ENCODE data around the gene LTBP1. TPM values are rescaled to one million over a fixed set of nuclear protein-coding genes. Genes with fewer than 3 reads are reported as not detected.

Gene LTBP1
- total RNA-seq, 1 donor from 2014 or later = 22.1 TPM

DNA sequence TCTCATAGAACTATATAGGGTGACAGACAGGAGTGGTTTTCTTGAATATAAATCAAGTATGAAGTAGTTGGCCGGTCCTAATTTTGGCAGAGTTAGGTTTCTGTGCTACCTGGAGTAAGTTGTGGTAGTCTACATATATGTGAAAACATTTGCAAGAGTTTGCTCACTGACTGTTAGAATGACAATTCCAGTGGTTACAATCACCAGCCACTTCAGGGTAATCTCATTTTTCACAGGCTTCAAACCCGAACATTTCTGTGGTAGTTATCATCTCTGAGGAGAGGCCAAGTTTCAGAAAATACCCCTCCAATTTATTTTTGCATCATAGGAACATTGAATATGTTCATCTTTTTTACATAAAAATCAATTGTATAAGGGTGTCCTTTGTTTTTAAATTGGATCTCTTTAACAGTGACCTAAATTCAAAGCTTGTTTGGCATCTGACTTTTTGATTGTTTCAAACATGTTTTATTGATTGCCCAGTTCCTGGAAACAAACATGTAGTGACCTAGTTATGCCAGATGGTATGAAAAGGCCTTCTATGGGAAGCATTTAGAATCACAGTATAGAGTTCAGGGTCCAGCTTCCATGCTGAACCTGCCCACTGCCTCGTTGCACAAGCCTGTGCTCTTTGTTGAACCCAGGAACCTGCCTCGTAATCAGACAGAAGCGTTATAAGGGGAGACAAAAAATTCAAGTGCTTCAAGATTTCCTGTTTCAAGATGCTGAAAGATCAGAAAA is 250.6 kb downstream of the LTBP1 start:
- DNase-seq (ENCODE audit: low read depth in 2 of 2) = no peak

DNA sequence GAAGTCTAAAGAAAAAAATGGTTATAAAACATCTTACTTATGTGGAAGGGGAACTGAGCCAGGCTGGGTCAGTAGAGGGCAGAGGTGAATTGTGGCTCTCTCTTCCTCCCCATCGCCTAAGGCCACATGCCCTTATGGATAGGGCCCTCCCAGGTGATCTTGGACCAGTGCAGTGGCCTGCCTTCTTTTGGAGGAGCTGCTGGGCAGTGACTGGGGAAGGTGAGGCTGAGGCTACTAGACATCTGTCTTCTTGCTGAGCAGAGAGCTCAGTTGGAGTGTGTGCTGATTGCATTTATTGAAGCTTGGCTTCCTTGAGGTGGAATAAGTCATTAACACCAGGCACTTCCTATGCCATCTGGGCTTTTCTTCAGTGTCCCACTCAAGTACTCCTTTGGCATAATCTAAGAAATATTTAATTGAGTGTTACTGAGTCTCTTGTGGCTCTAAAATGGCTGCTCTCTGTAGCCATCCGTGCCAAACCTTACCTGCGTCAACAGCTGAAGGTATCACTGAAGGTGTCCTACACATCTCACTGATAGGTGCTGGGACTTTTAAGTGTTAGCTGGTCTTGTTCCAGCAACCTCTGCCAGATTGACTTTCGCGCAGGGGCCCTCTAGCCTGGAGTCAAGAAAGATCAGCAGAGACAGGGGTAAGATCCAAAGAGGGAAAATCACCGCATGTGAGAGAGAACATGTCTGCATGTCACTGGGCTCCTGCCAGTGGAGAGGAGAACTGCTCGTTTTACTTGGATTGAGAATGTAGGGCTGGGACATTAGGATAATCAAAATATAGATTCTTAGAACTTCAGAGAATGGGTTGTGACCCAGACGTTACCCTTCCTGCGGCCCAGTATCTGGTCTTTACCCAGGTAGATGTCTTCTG is 256.1 kb downstream of the LTBP1 start:
- no peak for DNase-seq (ENCODE audit: low read depth in 2 of 2)

- DNase-seq (ENCODE audit: low read depth in 2 of 2) = no peak
These were observed 258.2 kb downstream of the LTBP1 start for GRCh38 chr2:33204945-33205344.

DNA sequence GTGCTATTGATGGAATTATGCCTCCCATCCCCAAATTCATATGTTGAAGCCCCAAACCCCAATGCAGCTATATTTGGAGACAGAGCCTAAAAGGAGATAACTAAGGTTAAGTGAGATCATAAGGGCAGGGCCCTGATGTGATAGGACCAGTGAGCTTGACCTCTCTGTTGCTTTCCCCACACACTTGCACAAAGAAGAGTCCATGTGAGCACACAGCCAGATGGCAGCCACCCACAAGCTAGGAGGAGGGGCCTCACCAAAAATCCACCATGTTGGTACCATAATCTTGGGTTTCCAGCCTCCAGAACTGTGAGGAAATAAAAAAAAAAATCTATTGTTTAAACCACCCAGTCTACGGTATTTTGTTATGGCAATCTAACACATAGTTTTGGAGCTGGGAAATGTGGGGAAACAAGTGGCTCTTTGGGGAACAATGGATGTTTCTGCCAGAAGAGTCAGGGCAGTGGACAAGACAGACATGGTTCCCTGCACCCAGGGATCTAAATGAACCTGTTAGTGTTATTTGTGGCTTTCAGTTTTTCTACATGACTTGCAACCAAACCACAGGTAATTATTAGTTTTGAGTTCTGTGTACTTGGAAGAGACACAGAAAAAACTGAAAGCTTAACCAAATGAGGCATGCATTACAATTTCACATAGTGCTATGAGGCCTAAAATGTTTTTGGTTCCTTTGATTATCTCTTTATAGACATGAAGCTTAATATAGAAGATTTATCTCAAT is 259.1 kb downstream of the LTBP1 start:
- DNase-seq (ENCODE audit: low read depth in 2 of 2) = no peak

DNA sequence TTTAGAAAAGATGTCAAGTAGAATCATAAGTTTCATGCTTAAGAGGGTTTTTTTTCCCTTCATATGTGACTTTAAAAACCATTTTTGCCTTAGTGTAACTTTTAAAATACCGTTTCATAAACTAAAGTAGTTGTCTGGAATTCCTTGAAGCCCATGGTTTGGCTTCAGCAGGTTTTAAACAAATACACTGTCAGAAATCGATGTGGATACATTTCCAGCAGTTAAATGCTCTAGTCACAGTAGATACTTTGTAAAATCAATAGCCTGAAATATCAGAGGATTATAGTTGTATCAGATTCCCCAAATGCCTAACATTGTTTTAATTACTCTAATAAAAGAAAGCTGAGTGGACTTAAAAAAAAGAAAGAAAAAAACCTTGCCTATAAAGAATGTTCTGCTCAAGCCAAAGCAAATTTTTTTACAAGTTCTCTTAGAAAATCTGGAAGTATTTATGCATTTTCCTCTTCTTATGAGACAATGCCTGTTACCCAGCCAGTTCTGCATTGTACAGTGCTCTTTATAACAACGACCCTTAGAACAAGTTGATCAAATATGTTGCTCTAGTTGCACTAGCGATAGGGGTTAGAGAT is 260.5 kb downstream of the LTBP1 start:
- DNase-seq (ENCODE audit: low read depth in 2 of 2) = no peak

DNA sequence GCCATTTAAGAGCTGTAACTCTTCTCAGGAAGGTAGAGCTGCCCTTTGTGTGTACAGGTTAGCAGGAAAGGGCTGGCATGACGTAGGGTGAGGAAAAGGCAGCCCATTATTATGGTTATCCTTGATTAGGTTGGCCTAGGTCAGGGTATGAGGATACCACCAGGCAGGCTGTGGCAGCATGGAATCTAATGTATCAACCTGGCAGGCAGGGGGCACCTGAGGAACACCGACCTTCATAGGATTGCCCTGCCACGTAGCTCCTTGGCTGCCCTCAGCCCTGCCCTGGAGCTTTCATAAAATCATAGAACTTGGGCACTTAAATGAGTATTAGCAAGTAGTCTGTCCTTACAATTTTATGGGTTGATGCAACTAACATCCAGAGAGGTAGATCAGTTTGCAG is 261.6 kb downstream of the LTBP1 start:
- peak in 1 of 2 donors; percentile 12 for DNase-seq (ENCODE audit: low read depth in 2 of 2)

GRCh38 chr2:33209976-33210375 is 263.2 kb downstream of the LTBP1 start:
- peak in 1 of 2 donors; percentile 62 for DNase-seq (ENCODE audit: low read depth in 2 of 2)

GRCh38 chr2:33210626-33211025 is 263.9 kb downstream of the LTBP1 start:
- peak in 1 of 2 donors; percentile 93 for DNase-seq (ENCODE audit: low read depth in 2 of 2)

GRCh38 chr2:33212151-33212550 is 265.4 kb downstream of the LTBP1 start:
- DNase-seq (ENCODE audit: low read depth in 2 of 2) = peak in 1 of 2 donors; percentile 87

DNA sequence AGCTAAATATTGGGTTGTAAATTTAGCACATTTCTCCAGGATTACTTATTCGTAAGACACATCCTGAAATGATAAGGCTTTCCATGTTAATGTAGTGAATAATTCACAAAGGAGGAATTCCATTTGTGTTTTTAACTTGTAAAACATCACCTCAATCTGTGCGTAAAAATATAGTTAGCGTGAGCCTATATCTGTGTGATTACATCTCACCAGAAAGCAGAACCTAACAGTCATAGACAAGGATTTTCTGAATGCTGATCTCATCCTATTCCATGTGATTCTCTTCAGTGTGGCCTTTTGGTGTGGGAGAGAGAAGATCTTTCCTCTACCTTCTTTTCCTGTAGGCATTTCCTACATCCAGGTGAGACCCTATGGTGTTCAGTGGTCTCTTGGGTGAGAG is 266.5 kb downstream of the LTBP1 start:
- DNase-seq (ENCODE audit: low read depth in 2 of 2) = no peak

GRCh38 chr2:33213648-33214047 is 266.9 kb downstream of the LTBP1 start:
- DNase-seq (ENCODE audit: low read depth in 2 of 2) = no peak

- peak in 1 of 2 donors; percentile 97 for DNase-seq (ENCODE audit: low read depth in 2 of 2)
These were observed 267.7 kb downstream of the LTBP1 start for GRCh38 chr2:33214436-33214835.

- no peak for DNase-seq (ENCODE audit: low read depth in 2 of 2)
These were observed 268.1 kb downstream of the LTBP1 start for GRCh38 chr2:33214857-33215256.

GRCh38 chr2:33215299-33215698 is 268.5 kb downstream of the LTBP1 start:
- peak in 1 of 2 donors; percentile 51 for DNase-seq (ENCODE audit: low read depth in 2 of 2)

GRCh38 chr2:33215983-33216382 is 269.2 kb downstream of the LTBP1 start:
- DNase-seq (ENCODE audit: low read depth in 2 of 2) = no peak

GRCh38 chr2:33216508-33217182 is 269.9 kb downstream of the LTBP1 start:
- DNase-seq (ENCODE audit: low read depth in 2 of 2) = peak in 1 of 2 donors; percentile 45

DNA sequence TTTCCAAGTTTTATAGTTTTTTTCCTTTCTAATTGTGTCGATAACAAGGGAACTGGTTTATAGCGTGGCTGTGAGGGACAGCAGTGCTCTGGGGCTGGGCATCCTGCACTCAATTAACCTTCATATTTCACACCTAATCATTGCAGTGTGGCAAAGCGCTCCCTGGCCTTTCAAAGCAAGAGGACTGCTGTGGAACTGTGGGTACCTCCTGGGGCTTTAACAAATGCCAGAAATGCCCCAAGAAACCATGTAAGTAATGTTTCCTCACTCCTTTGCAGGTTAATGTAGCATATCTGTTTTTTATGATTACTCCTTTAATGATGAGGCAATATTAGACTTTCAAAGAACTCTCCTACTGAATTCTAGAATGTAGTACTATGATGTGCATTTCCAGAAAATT is 270.7 kb downstream of the LTBP1 start:
- DNase-seq (ENCODE audit: low read depth in 2 of 2) = no peak

DNA sequence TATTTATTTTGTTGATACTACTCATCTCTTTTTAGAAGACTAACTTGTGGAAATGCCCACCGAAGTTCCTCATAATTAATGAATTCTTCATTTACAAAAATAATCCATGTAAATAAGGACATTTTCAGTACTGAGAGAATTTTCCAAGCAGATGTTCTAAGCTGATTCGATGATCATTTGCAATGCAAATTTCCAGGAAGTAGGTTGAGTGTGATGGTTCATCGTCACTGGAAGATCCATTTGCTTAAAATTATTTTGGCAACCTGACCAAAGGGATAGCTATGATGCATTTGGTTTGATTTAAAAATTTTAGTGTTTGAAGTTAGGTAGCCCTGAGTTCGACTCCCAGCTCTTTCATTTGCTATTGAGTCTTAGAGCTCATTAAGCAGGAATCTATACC is 272.4 kb downstream of the LTBP1 start:
- no peak for DNase-seq (ENCODE audit: low read depth in 2 of 2)

GRCh38 chr2:33219850-33220275 is 273.1 kb downstream of the LTBP1 start:
- peak in 1 of 2 donors; percentile 41 for DNase-seq (ENCODE audit: low read depth in 2 of 2)

DNA sequence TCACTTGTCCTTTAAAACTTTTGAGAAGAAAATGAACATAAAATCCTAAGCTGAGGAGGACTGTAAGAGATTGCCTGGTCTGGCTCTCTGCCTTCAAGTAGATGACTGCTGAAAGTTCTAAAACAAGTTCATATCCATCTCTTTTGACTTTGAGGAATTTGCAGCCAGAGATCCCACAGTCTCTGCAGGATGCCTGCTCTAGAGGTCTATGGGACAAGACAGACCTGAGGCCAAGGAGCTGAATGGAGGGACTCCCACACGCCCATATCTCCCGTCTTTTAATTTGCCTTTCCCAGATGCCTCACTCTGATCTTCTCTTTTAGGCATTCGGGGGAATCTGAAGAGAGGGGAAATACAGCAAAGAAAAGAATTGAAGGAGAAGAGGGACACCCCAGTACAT is 273.8 kb downstream of the LTBP1 start:
- no peak for DNase-seq (ENCODE audit: low read depth in 2 of 2)
